Gastroesophageal sphincter (tissue), 4 donors: Measurements from ENCODE around the gene HIVEP3. TPM values are rescaled to one million over a fixed set of nuclear protein-coding genes. Genes with fewer than 3 reads are reported as not detected.

Experiments
- ATAC-seq: fragments of 150-250 bp; one replicate; pipeline ENCODE4 v1.9.1; 2016; ENCODE audit warnings: mild to moderate bottlenecking, moderate library complexity
- H3K27ac ChIP-seq, 4 donors: fragments of 200-600 bp; sonication (generic) in 3 of 4; 1 replicate in 3 of 4; 2 replicates in 1 of 4; pipeline ENCODE4 v1.5.1; 2016 to 2019
- H3K27me3 ChIP-seq: fragments of 200-600 bp; sonication (generic); one replicate; pipeline ENCODE4 v1.5.1; 2019
- H3K36me3 ChIP-seq, 2 donors: fragments of 200-600 bp; sonication (generic); one replicate each; pipeline ENCODE4 v1.5.1; 2019; ENCODE audit warnings: control low read depth in 1 of 2
- H3K4me1 ChIP-seq, 3 donors: fragments of 200-600 bp; sonication (generic); 1 replicate in 2 of 3; 2 replicates in 1 of 3; pipeline ENCODE4 v1.5.1; 2016 to 2019; ENCODE audit warnings: control low read depth in 2 of 3
- H3K4me3 ChIP-seq, 2 donors: fragments of 200-600 bp; sonication (generic); one replicate each; pipeline ENCODE4 v1.5.1; 2019; ENCODE audit warnings: mild to moderate bottlenecking in 1 of 2, moderate library complexity in 1 of 2
- H3K9me3 ChIP-seq, 3 donors: fragments of 200-600 bp; sonication (generic); one replicate each; pipeline ENCODE4 v1.5.1; 2017 to 2019; ENCODE audit warnings: control low read depth in 2 of 3
- EP300 ChIP-seq: sonication (generic); formaldehyde crosslinking; IDR thresholded peaks from one replicate; pipeline ENCODE4 v1.6.1; 2017; ENCODE audit warnings: antibody characterized with exemption, mild to moderate bottlenecking
- POLR2A ChIP-seq, 2 donors: fragments of 450-650 bp; IDR thresholded peaks; one replicate each; pipeline ENCODE4 v1.6.1; 2017; ENCODE audit warnings: antibody characterized with exemption in 2 of 2, mild to moderate bottlenecking in 2 of 2, moderate library complexity in 1 of 2
- POLR2AphosphoS5 ChIP-seq: sonication (generic); formaldehyde crosslinking; IDR thresholded peaks from one replicate; pipeline ENCODE4 v1.6.1; 2017; ENCODE audit warnings: antibody characterized with exemption
- WGBS, 2 donors: methylation state at CpG; one replicate each; pipeline ENCODE4 v1.1.5; 2018; ENCODE audit warnings: low coverage in 1 of 2; 5-methylcytosine and 5-hydroxymethylcytosine counted together
- total RNA-seq, 4 donors: library from RNA; depleted of rRNA; stranded (reverse); fragments of >200 nt; gene quantifications; one replicate each; pipeline ENCODE4 v1.1.0, GENCODE V29; 2016
- TF ChIP-seq, protein P1 (sequence below), 4 experiments: fragments of 200-600 bp in 2 of 4; fragments of 450-650 bp in 2 of 4; sonication (generic) in 1 of 4; IDR thresholded peaks; one replicate each; pipeline ENCODE4 v1.5.1; 2017 to 2019; ENCODE audit warnings: antibody characterized with exemption in 4 of 4, mild to moderate bottlenecking in 2 of 4, moderate library complexity in 2 of 4

HIVEP3 gene
- total RNA-seq, 4 donors from 2014 or later: 1.9 to 3.8 (median 2.8) TPM

DNA sequence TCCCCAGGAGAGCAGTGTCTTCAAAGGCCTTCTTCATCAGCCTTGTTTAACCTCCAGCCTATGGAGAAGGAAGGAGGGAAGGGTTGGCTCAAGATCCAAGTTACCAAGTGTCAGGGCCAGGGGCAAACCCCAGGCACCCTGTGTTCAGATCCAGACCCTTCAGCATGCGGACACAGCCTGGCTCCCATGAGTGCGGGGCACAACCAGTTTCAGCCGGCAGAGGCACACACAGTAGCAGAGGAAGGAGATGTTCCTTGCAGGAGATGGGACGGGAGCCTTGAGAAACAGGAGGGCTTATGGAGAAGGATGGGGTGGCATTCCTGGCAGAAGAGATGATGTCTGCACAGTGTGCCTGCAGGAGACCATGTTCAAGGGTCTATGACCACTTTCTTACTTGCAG lies 272.5 kb downstream of the HIVEP3 start:
- no peaks in the 10 kb centered on the region for H3K9me3 ChIP-seq
- no peaks in the 10 kb centered on the region for H3K36me3 ChIP-seq
- H3K27ac ChIP-seq: no peak overlapping the region
- H3K4me3 ChIP-seq: no peak overlapping the region
- H3K4me1 ChIP-seq: peaks cover 0 to 6% (median 0%) of the 10 kb centered on the region in 3 donors
- 100% methylated on average over 1 of the region's 4 CpGs for WGBS, 2 donors
- H3K27me3 ChIP-seq: peaks cover 4% of the 10 kb centered on the region
- no peak for ATAC-seq
- TF ChIP-seq POLR2A (IDR thresholded peaks at IDR 0.05) (no peak), POLR2AphosphoS5 (no peak), EP300 (no peak)

- Histone ChIP-seq H3K4me3 (no peak overlapping the region), H3K36me3 (no peaks in the 10 kb centered on the region), H3K4me1 (peaks cover 0 to 4% (median 0%) of the 10 kb centered on the region in 3 donors), H3K27me3 (peaks cover 4% of the 10 kb centered on the region), H3K9me3 (no peaks in the 10 kb centered on the region), H3K27ac (no peak overlapping the region)
- ATAC-seq: no peak
- WGBS, 2 donors: 80% methylated on average over 1 of the region's 2 CpGs; no CpG with 5 or more reads in 1 of the 2 donors
- TF ChIP-seq EP300: no peak
- TF ChIP-seq POLR2AphosphoS5: no peak
- TF ChIP-seq, protein P1, sequence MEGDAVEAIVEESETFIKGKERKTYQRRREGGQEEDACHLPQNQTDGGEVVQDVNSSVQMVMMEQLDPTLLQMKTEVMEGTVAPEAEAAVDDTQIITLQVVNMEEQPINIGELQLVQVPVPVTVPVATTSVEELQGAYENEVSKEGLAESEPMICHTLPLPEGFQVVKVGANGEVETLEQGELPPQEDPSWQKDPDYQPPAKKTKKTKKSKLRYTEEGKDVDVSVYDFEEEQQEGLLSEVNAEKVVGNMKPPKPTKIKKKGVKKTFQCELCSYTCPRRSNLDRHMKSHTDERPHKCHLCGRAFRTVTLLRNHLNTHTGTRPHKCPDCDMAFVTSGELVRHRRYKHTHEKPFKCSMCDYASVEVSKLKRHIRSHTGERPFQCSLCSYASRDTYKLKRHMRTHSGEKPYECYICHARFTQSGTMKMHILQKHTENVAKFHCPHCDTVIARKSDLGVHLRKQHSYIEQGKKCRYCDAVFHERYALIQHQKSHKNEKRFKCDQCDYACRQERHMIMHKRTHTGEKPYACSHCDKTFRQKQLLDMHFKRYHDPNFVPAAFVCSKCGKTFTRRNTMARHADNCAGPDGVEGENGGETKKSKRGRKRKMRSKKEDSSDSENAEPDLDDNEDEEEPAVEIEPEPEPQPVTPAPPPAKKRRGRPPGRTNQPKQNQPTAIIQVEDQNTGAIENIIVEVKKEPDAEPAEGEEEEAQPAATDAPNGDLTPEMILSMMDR (IDR thresholded peaks at IDR 0.05): no peak
- TF ChIP-seq POLR2A (IDR thresholded peaks at IDR 0.05): no peak
Observed at GRCh38 chr1:41645062-41645461, 273.7 kb downstream of the HIVEP3 start.

GRCh38 chr1:41642922-41643821 lies 275.6 kb downstream of the HIVEP3 start:
- Histone ChIP-seq H3K9me3 (no peaks in the 10 kb centered on the region), H3K4me1 (no peaks in the 10 kb centered on the region), H3K27me3 (peaks cover 3% of the 10 kb centered on the region), H3K36me3 (no peaks in the 10 kb centered on the region), H3K27ac (no peak overlapping the region), H3K4me3 (no peak overlapping the region)
- WGBS, 2 donors: 96 to 100% methylated on average over 3 to 10 of the region's 13 CpGs
- no peak for ATAC-seq
- TF ChIP-seq POLR2A (IDR thresholded peaks at IDR 0.05) (no peak), EP300 (no peak), POLR2AphosphoS5 (no peak)
- TF ChIP-seq, protein P1 (IDR thresholded peaks at IDR 0.05): no peak

DNA sequence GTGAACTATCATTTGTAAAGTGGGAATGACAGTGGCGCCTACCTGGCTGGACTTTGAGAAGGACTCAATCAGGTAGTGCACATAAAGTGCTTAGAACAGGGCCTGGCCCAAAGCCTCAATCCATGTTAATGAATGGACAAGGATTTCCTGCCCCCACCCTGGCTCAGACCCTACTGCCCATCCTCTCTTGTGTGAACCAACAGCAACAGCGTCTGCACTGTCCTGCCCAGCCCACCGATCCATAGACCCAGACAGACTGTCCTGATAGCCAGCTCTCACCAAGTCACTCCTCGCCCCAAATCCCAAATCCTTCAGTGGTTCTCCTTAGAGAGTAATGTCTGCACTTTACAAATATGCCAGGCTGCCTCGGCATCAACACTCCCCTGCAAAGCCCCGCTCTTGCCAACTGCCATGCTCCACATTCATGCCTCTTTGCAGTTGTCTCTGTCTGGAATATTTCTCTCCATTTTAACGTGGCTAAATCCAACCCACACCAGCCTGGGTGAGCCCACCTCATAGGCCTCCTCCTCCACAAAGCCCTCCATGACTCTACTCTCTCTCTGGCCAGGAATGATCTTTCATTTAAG lies 276.7 kb downstream of the HIVEP3 start:
- Histone ChIP-seq H3K27ac (no peak overlapping the region), H3K4me3 (no peak overlapping the region), H3K36me3 (no peaks in the 10 kb centered on the region), H3K27me3 (no peaks in the 10 kb centered on the region), H3K4me1 (no peaks in the 10 kb centered on the region), H3K9me3 (no peaks in the 10 kb centered on the region)
- TF ChIP-seq POLR2AphosphoS5 (no peak), EP300 (no peak), POLR2A (IDR thresholded peaks at IDR 0.05) (no peak)
- TF ChIP-seq, protein P1 (IDR thresholded peaks at IDR 0.05): no peak
- WGBS, 2 donors: 83 to 87% methylated on average over 5 to 6 of the region's 7 CpGs
- no peak for ATAC-seq

GRCh38 chr1:41641475-41641814 lies 277.3 kb downstream of the HIVEP3 start:
- WGBS, 2 donors: 100% methylated on average over 3 of the region's 3 CpGs; no CpG with 5 or more reads in 1 of the 2 donors
- no peaks in the 10 kb centered on the region for H3K27me3 ChIP-seq
- H3K27ac ChIP-seq: no peak overlapping the region
- H3K36me3 ChIP-seq: no peaks in the 10 kb centered on the region
- H3K4me1 ChIP-seq: no peaks in the 10 kb centered on the region
- no peak overlapping the region for H3K4me3 ChIP-seq
- TF ChIP-seq EP300 (no peak), POLR2AphosphoS5 (no peak), POLR2A (IDR thresholded peaks at IDR 0.05) (no peak)
- TF ChIP-seq, protein P1 (IDR thresholded peaks at IDR 0.05): no peak
- no peaks in the 10 kb centered on the region for H3K9me3 ChIP-seq
- no peak for ATAC-seq
